Measurements from ENCODE around the gene XYLT1. TPM values are rescaled to one million over a fixed set of nuclear protein-coding genes. Genes with fewer than 3 reads are reported as not detected.
A peak's percentile ranks its signal among the peaks of the same experiment; 100 is the strongest.

Gene XYLT1
- total and polyA plus RNA-seq, 7 donors = 0.67 to 2.5 (median 1.7) TPM

- Histone ChIP-seq H3K36me3 (ENCODE audit: insufficient read depth in 1 of 2, low read depth in 1 of 2) (no peaks in the 10 kb centered on the region), H3K4me1 (peaks cover 7% of the 10 kb centered on the region), H3K9me3 (no peaks in the 10 kb centered on the region), H3K27ac (no peak overlapping the region), H3K27me3 (ENCODE audit: insufficient read depth in 3 of 3, low read length in 2 of 3) (peaks cover 0 to 4% (median 0%) of the 10 kb centered on the region in 3 donors), H3K4me3 (no peak overlapping the region)
- no peak for TF ChIP-seq CTCF (IDR thresholded peaks at IDR 0.05)
- no peak for ATAC-seq
- 79 to 80% (median 79%) methylated on average over 10 of the region's 10 CpGs for WGBS, 3 donors
- no peak for DNase-seq
- intact Hi-C loops (cut with DNase I) = no loop called here
Measured at GRCh38 chr16:17515421-17516210, 44.9 kb upstream of the XYLT1 start.

DNA sequence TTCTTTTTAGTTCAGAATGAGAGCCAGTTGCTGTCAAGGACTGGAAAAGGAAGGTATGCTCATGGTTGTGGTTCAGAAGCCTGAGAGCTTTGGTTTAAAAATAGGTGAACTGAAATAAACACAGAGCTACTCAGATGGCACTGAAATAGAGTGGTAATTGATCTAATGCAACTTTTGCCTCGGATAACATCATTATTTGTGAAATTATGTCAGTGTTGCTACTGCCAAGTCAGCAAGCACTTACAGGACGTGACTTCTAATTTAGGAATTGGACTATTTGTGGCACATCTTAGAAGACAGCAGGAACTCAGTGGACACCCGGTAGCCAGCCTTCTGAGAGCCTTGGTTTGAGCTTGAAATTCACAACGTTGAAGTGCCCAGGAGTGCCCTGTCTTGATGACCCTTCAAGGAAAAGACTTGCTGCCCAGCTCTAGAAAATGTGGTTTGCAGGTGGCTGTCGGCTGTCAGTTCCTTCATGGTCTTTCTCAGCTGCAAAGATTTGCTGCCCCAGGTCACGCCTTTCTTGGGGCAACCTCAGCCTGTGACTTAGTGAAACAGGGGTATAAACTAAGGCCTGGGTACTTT is 42.0 kb upstream of the XYLT1 start:
- no peak for DNase-seq
- TF ChIP-seq CTCF (IDR thresholded peaks at IDR 0.05) = no peak

GRCh38 chr16:17511340-17511739 is 40.6 kb upstream of the XYLT1 start:
- TF ChIP-seq CTCF (IDR thresholded peaks at IDR 0.05) = no peak
- Histone ChIP-seq H3K27ac (no peak overlapping the region), H3K27me3 (ENCODE audit: insufficient read depth in 3 of 3, low read length in 2 of 3) (no peaks in the 10 kb centered on the region), H3K4me1 (peaks cover 7% of the 10 kb centered on the region), H3K36me3 (ENCODE audit: insufficient read depth in 1 of 2, low read depth in 1 of 2) (no peaks in the 10 kb centered on the region), H3K4me3 (no peak overlapping the region), H3K9me3 (no peaks in the 10 kb centered on the region)
- peak in 1 of 4 donors; percentile 33 for ATAC-seq
- DNase-seq = no peak
- intact Hi-C loops (cut with DNase I) = no loop called here

More for the DNA sequence above, 42.0 kb upstream of the XYLT1 start:
- intact Hi-C loops (cut with DNase I) = no loop called here
- H3K27me3 ChIP-seq (ENCODE audit: insufficient read depth in 3 of 3, low read length in 2 of 3) = no peaks in the 10 kb centered on the region
- peaks cover 7% of the 10 kb centered on the region for H3K4me1 ChIP-seq
- no peaks in the 10 kb centered on the region for H3K36me3 ChIP-seq (ENCODE audit: insufficient read depth in 1 of 2, low read depth in 1 of 2)
- H3K27ac ChIP-seq = no peak overlapping the region
- 18 to 28% (median 20%) methylated on average over 6 of the region's 6 CpGs for WGBS, 3 donors
- no peaks in the 10 kb centered on the region for H3K9me3 ChIP-seq
- peak in 1 of 4 donors; percentile 40 for ATAC-seq
- H3K4me3 ChIP-seq = no peak overlapping the region

GRCh38 chr16:17510567-17510966 is 39.8 kb upstream of the XYLT1 start:
- no peak for TF ChIP-seq CTCF (IDR thresholded peaks at IDR 0.05)
- Histone ChIP-seq H3K4me1 (peaks cover 7% of the 10 kb centered on the region), H3K9me3 (no peaks in the 10 kb centered on the region), H3K4me3 (no peak overlapping the region), H3K27ac (no peak overlapping the region), H3K36me3 (ENCODE audit: insufficient read depth in 1 of 2, low read depth in 1 of 2) (no peaks in the 10 kb centered on the region), H3K27me3 (ENCODE audit: insufficient read depth in 3 of 3, low read length in 2 of 3) (no peaks in the 10 kb centered on the region)
- no peak for ATAC-seq
- DNase-seq = no peak
- 90 to 93% (median 90%) methylated on average over 3 of the region's 3 CpGs for WGBS, 3 donors
- intact Hi-C loops (cut with DNase I) = no loop called here

All from psoas muscle (tissue), 8 donors.